Neural cell (in vitro differentiated cells): ENCODE results near the gene PRELID2. TPM values are rescaled to one million over a fixed set of nuclear protein-coding genes. Genes with fewer than 3 reads are reported as not detected.

Experiments used
- H2AFZ ChIP-seq: fragments of 200-600, 300-800 bp; sonication (generic), shearing (Covaris generic); 2 replicates; pipeline ENCODE4 v1.6.0; 2014; ENCODE audit warnings: low read depth, mild to moderate bottlenecking, antibody characterized with exemption, low read length, moderate library complexity
- H3F3A ChIP-seq: fragments of 200-600 bp; shearing (Covaris generic); 2 replicates; pipeline ENCODE4 v1.6.1; 2016; ENCODE audit warnings: mild to moderate bottlenecking, moderate library complexity, mixed read lengths, antibody characterized with exemption, low read length; ENCODE audit not compliant: insufficient read depth, poor library complexity, severe bottlenecking
- H3K27ac ChIP-seq: fragments of 200-600, 300-800 bp; sonication (generic), shearing (Covaris generic); 2 replicates; pipeline ENCODE4 v1.5.1; 2014; ENCODE audit warnings: mild to moderate bottlenecking, low read length, moderate library complexity
- H3K27me3 ChIP-seq: fragments of 300-800, 200-600 bp; sonication (generic), shearing (Covaris generic); 2 replicates; pipeline ENCODE4 v1.6.0; 2014; ENCODE audit warnings: mild to moderate bottlenecking, low read depth, low read length, moderate library complexity; ENCODE audit not compliant: insufficient read depth
- H3K36me3 ChIP-seq: fragments of 300-800, 200-600 bp; sonication (generic), shearing (Covaris generic); 2 replicates; pipeline ENCODE4 v1.5.1; 2014; ENCODE audit warnings: mild to moderate bottlenecking, antibody characterized with exemption, low read length, moderate library complexity; ENCODE audit not compliant: insufficient read depth
- H3K4me2 ChIP-seq: fragments of 300-800, 200-600 bp; sonication (generic), shearing (Covaris generic); 2 replicates; pipeline ENCODE4 v1.6.0; 2014; ENCODE audit warnings: mild to moderate bottlenecking, low read length
- H3K4me3 ChIP-seq: fragments of 300-800, 200-600 bp; sonication (generic), shearing (Covaris generic); 2 replicates; pipeline ENCODE4 v1.5.1; 2014; ENCODE audit warnings: mild to moderate bottlenecking, low read length, moderate library complexity
- H3K79me2 ChIP-seq: fragments of 200-600 bp; shearing (Covaris generic); replicated peaks from 2 replicates; pipeline ENCODE4 v1.6.0; 2014; ENCODE audit warnings: mild to moderate bottlenecking, low read length, moderate library complexity; ENCODE audit not compliant: insufficient read depth
- H3K9ac ChIP-seq: fragments of 300-800, 200-600 bp; sonication (generic), shearing (Covaris generic); 2 replicates; pipeline ENCODE4 v1.6.1; 2016; ENCODE audit warnings: mild to moderate bottlenecking, low read length, mixed read lengths
- H3K9me2 ChIP-seq: fragments of 200-600 bp; shearing (Covaris generic); 2 replicates; pipeline ENCODE4 v1.6.1; 2016; ENCODE audit warnings: mild to moderate bottlenecking, low read length, mixed read lengths; ENCODE audit not compliant: insufficient read depth
- H3K9me3 ChIP-seq: fragments of 200-600, 300-800 bp; sonication (generic), shearing (Covaris generic); 2 replicates; pipeline ENCODE4 v1.6.1; 2016; ENCODE audit warnings: mild to moderate bottlenecking, mixed run types, low read length, moderate library complexity, mixed read lengths
- H4K20me1 ChIP-seq: fragments of 200-600 bp; shearing (Covaris generic); 2 replicates; pipeline ENCODE4 v1.6.1; 2016; ENCODE audit warnings: mild to moderate bottlenecking, mixed run types; ENCODE audit not compliant: insufficient read depth
- EP300 ChIP-seq: fragments of 450-650 bp; conservative IDR thresholded peaks from 2 replicates; pipeline ENCODE4 v1.6.1; 2014; ENCODE audit warnings: antibody characterized with exemption, mild to moderate bottlenecking, moderate library complexity; ENCODE audit not compliant: poor library complexity, severe bottlenecking
- EZH2 ChIP-seq: fragments of 200-600, 300-800 bp; shearing (Covaris generic), sonication (generic); IDR thresholded peaks from 2 replicates; pipeline ENCODE4 v1.6.1; 2014; ENCODE audit warnings: antibody characterized with exemption, low read length, borderline replicate concordance, mild to moderate bottlenecking; ENCODE audit not compliant: insufficient read depth, poor library complexity, severe bottlenecking
- MXI1 ChIP-seq: fragments of 450-650 bp; conservative IDR thresholded peaks from 2 replicates; pipeline ENCODE4 v1.6.1; 2014; ENCODE audit warnings: antibody characterized with exemption, mild to moderate bottlenecking; ENCODE audit not compliant: poor library complexity, severe bottlenecking
- POLR2AphosphoS5 ChIP-seq: IDR thresholded peaks from 2 replicates; pipeline ENCODE4 v1.6.1; 2012
- RAD21 ChIP-seq: fragments of 450-650 bp; conservative IDR thresholded peaks from 2 replicates; pipeline ENCODE4 v1.6.1; 2014; ENCODE audit warnings: antibody characterized with exemption, mild to moderate bottlenecking, moderate library complexity
- SMC3 ChIP-seq: fragments of 450-650 bp; conservative IDR thresholded peaks from 2 replicates; pipeline ENCODE4 v1.6.1; 2014; ENCODE audit warnings: antibody characterized with exemption, mild to moderate bottlenecking, moderate library complexity; ENCODE audit not compliant: poor library complexity
- TAF1 ChIP-seq: IDR thresholded peaks from 2 replicates; pipeline ENCODE4 v1.6.1; 2012; ENCODE audit warnings: low read depth
- polyA plus RNA-seq: library from polyadenylated mRNA; depleted of rRNA; stranded (reverse); fragments of >200 nt; gene quantifications from 2 replicates; pipeline ENCODE4 v1.2.3, GENCODE V29; 2014
- TF ChIP-seq, protein P1 (sequence below): IDR thresholded peaks from 2 replicates; pipeline ENCODE4 v1.6.1; 2012; ENCODE audit warnings: borderline replicate concordance
- TF ChIP-seq, protein P2 (sequence below): fragments of 450-650 bp; IDR thresholded peaks from 2 replicates; pipeline ENCODE4 v1.5.1; 2014; ENCODE audit warnings: antibody characterized with exemption, mild to moderate bottlenecking, moderate library complexity; ENCODE audit not compliant: poor library complexity, severe bottlenecking

The PRELID2 gene
- polyA plus RNA-seq, 1 donor from 2014 or later = not detected

DNA sequence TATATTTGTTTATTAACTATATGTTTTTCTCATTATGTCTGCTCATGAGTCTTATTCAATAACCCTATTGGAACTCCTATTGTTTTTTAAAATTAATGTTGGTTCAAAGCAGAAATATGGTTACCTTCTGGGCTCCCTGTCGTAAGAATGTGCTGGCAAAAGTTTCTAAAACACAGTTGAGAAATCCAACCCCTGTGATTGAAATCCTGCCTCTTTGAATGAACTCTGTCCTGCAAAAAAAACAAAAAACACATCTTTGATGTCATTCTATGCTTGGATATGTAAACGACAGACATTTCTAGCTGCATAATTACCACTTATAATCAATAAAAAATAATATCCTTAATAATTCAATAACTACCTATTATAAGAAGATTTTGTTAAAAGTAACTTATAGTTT, 38.8 kb downstream of the PRELID2 start:
- Histone ChIP-seq H3F3A (no peaks in the 10 kb centered on the region), H3K9ac (no peak overlapping the region), H3K27me3 (no peaks in the 10 kb centered on the region), H3K9me2 (no peaks in the 10 kb centered on the region), H4K20me1 (no peaks in the 10 kb centered on the region), H3K4me2 (no peak overlapping the region), H2AFZ (no peak overlapping the region), H3K4me3 (no peak overlapping the region), H3K9me3 (no peaks in the 10 kb centered on the region), H3K36me3 (no peaks in the 10 kb centered on the region), H3K27ac (no peak overlapping the region), H3K79me2 (no peaks in the 10 kb centered on the region)
- TF ChIP-seq EZH2 (no peak), TAF1 (no peak)
- TF ChIP-seq, protein P1, sequence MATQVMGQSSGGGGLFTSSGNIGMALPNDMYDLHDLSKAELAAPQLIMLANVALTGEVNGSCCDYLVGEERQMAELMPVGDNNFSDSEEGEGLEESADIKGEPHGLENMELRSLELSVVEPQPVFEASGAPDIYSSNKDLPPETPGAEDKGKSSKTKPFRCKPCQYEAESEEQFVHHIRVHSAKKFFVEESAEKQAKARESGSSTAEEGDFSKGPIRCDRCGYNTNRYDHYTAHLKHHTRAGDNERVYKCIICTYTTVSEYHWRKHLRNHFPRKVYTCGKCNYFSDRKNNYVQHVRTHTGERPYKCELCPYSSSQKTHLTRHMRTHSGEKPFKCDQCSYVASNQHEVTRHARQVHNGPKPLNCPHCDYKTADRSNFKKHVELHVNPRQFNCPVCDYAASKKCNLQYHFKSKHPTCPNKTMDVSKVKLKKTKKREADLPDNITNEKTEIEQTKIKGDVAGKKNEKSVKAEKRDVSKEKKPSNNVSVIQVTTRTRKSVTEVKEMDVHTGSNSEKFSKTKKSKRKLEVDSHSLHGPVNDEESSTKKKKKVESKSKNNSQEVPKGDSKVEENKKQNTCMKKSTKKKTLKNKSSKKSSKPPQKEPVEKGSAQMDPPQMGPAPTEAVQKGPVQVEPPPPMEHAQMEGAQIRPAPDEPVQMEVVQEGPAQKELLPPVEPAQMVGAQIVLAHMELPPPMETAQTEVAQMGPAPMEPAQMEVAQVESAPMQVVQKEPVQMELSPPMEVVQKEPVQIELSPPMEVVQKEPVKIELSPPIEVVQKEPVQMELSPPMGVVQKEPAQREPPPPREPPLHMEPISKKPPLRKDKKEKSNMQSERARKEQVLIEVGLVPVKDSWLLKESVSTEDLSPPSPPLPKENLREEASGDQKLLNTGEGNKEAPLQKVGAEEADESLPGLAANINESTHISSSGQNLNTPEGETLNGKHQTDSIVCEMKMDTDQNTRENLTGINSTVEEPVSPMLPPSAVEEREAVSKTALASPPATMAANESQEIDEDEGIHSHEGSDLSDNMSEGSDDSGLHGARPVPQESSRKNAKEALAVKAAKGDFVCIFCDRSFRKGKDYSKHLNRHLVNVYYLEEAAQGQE = no peak

DNA sequence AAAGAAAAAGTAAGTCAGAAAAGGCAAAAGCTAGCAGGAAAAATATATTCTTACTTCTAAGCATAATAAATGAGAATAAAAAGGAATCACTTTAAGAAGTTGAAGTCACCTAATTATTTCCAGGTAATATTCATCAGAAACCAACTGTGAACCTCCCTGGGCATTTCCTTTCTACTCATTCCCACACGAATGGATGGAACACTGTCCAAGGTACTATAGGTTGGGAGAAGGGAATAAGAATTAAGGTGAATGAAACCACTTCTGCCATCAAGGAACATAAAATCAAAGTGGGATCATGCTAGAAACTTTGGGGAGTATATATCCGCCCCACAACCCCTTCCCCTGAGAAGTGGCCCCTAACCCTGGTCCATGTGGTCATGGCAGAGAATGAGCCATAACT, 41.6 kb downstream of the PRELID2 start:
- Histone ChIP-seq H3K9me3 (no peaks in the 10 kb centered on the region), H3K4me2 (no peak overlapping the region), H3K36me3 (no peaks in the 10 kb centered on the region), H4K20me1 (no peaks in the 10 kb centered on the region), H3K27ac (no peak overlapping the region), H3K79me2 (no peaks in the 10 kb centered on the region), H3K4me3 (no peak overlapping the region), H3K27me3 (no peaks in the 10 kb centered on the region), H3F3A (no peaks in the 10 kb centered on the region), H3K9me2 (no peaks in the 10 kb centered on the region), H3K9ac (no peak overlapping the region), H2AFZ (no peak overlapping the region)
- no peak for TF ChIP-seq EP300
- no peak for TF ChIP-seq TAF1
- TF ChIP-seq, protein P2, sequence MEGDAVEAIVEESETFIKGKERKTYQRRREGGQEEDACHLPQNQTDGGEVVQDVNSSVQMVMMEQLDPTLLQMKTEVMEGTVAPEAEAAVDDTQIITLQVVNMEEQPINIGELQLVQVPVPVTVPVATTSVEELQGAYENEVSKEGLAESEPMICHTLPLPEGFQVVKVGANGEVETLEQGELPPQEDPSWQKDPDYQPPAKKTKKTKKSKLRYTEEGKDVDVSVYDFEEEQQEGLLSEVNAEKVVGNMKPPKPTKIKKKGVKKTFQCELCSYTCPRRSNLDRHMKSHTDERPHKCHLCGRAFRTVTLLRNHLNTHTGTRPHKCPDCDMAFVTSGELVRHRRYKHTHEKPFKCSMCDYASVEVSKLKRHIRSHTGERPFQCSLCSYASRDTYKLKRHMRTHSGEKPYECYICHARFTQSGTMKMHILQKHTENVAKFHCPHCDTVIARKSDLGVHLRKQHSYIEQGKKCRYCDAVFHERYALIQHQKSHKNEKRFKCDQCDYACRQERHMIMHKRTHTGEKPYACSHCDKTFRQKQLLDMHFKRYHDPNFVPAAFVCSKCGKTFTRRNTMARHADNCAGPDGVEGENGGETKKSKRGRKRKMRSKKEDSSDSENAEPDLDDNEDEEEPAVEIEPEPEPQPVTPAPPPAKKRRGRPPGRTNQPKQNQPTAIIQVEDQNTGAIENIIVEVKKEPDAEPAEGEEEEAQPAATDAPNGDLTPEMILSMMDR = no peak
- TF ChIP-seq, protein P1 = no peak
- no peak for TF ChIP-seq POLR2AphosphoS5
- no peak for TF ChIP-seq EZH2
- no peak for TF ChIP-seq SMC3
- no peak for TF ChIP-seq RAD21
- TF ChIP-seq MXI1 = no peak
